Measurements from ENCODE around the gene SLC25A26. TPM values are rescaled to one million over a fixed set of nuclear protein-coding genes. Genes with fewer than 3 reads are reported as not detected.
"Not testable (repeated sequence)": the region's sequence is repeated elsewhere in the genome, so short reads cannot be mapped to it uniquely, and the experiment has no call there.

SLC25A26 gene
- total RNA-seq, 3 donors from 2014 or later = 15.9 to 25.8 (median 20.2) TPM

GRCh38 chr3:66210687-66211295 is 10.0 kb upstream of the SLC25A26 start:
- no peak for DNase-seq
- Histone ChIP-seq H3K4me3 (no peak overlapping the region), H3K4me1 (ENCODE audit: low read depth) (no peaks in the 10 kb centered on the region), H3K36me3 (ENCODE audit: low read depth) (no peaks in the 10 kb centered on the region), H3K9me3 (no peaks in the 10 kb centered on the region)
- intact Hi-C loops (cut with DNase I, micrococcal nuclease) = no loop called here
- TF ChIP-seq, protein P1, sequence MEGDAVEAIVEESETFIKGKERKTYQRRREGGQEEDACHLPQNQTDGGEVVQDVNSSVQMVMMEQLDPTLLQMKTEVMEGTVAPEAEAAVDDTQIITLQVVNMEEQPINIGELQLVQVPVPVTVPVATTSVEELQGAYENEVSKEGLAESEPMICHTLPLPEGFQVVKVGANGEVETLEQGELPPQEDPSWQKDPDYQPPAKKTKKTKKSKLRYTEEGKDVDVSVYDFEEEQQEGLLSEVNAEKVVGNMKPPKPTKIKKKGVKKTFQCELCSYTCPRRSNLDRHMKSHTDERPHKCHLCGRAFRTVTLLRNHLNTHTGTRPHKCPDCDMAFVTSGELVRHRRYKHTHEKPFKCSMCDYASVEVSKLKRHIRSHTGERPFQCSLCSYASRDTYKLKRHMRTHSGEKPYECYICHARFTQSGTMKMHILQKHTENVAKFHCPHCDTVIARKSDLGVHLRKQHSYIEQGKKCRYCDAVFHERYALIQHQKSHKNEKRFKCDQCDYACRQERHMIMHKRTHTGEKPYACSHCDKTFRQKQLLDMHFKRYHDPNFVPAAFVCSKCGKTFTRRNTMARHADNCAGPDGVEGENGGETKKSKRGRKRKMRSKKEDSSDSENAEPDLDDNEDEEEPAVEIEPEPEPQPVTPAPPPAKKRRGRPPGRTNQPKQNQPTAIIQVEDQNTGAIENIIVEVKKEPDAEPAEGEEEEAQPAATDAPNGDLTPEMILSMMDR (IDR thresholded peaks at IDR 0.05) = no peak
- ATAC-seq = no peak

DNA sequence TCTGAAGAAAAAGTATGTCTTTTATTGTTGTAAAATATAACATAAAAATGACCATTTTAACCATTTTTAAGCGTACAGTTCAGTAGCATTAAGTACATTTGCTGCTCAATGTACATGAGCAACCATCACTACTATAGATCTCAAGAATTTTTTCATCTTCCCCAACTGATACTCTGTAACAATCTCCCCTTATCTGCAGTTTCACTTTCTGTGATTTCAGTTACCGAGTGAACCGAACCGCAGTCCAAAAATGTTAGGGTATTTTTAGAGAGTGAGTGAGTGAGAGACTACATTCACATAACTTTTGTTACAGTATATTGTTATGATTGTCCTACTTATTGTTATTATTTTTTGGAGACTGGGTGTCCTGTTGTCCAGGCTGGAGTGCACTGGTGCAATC is 9.0 kb upstream of the SLC25A26 start:
- no peaks in the 10 kb centered on the region for H3K9me3 ChIP-seq
- H3K4me3 ChIP-seq = no peak overlapping the region
- TF ChIP-seq, protein P1 (IDR thresholded peaks at IDR 0.05) = no peak
- H3K4me1 ChIP-seq (ENCODE audit: low read depth) = no peaks in the 10 kb centered on the region
- H3K36me3 ChIP-seq (ENCODE audit: low read depth) = no peaks in the 10 kb centered on the region
- ATAC-seq (no peak), DNase-seq (no peak)
- intact Hi-C loops (cut with DNase I, micrococcal nuclease) = no loop called here

DNA sequence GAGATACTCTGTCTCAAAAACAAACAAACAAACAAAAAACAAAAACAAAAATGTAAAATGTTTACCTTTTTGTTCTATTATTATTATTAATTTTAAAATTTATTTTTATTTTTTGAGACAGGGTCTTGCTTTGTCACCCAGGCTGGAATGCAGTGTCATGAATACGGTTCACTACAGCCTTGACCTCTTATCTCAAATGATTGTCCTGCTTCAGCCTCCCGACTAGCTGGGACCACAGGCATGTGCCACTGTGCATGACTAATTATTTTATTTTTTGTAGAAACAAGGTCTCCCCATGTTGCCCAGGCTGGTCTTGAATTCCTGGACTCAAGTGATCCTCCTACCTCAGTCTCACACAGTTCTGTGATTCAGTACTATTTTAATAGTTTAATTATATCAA is 5.7 kb upstream of the SLC25A26 start:
- no peak for DNase-seq
- Histone ChIP-seq H3K4me3 (no peak overlapping the region), H3K36me3 (ENCODE audit: low read depth) (no peaks in the 10 kb centered on the region), H3K4me1 (ENCODE audit: low read depth) (peaks cover 3% of the 10 kb centered on the region), H3K9me3 (no peaks in the 10 kb centered on the region)
- TF ChIP-seq, protein P1 (IDR thresholded peaks at IDR 0.05) = no peak
- no peak for ATAC-seq
- intact Hi-C loops (cut with DNase I, micrococcal nuclease) = no loop called here

DNA sequence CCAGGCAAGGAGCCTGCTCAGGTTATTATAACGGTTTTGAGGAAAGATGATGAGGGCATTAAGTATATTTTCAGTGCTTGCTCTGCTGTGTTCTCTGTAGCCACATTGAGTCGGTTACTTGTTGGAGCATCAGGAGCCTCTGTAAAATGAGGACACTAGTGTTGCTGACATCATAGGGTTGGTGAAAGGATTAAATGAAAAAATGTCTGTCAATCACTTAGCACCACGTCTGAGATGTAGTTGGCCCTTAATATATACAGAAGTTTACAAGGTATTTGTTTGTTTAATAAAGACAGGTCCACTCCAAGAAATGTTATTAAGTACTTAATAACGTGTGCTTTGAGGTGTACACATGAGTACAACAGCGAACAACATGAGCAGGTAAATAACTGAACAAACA is 735 bp upstream of the SLC25A26 start:
- no peak for ATAC-seq
- intact Hi-C loops (cut with DNase I, micrococcal nuclease) = no loop called here
- TF ChIP-seq, protein P1 (IDR thresholded peaks at IDR 0.05) = no peak
- H3K36me3 ChIP-seq (ENCODE audit: low read depth) = no peaks in the 10 kb centered on the region
- no peaks in the 10 kb centered on the region for H3K9me3 ChIP-seq
- H3K4me3 ChIP-seq = peak overlapping the region; percentile 54
- DNase-seq = no peak
- peaks cover 11% of the 10 kb centered on the region for H3K4me1 ChIP-seq (ENCODE audit: low read depth)

DNA sequence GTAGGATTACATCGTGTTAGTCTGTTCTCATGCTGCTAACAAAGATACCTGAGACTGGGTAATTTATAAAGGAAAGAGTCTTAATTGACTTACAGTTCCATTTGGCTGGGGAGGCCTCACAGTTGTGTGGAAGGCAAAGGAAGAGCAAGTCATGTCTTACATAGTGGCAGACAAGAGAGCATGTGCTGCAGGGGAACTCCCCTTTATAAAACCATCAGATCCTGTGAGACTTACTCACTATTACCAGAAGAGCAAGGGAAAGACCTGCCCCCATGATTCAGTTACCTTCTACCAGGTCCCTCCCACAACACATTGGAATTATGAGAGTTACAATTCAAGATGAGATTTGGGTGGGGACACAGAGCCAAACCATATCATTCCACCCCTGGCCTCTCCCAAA is 3.4 kb downstream of the SLC25A26 start:
- intact Hi-C loops (cut with DNase I, micrococcal nuclease) = no loop called here
- ATAC-seq (no peak), DNase-seq (no peak)
- H3K4me1 ChIP-seq (ENCODE audit: low read depth) = peaks cover 11% of the 10 kb centered on the region
- H3K4me3 ChIP-seq = no peak overlapping the region
- TF ChIP-seq, protein P1 (IDR thresholded peaks at IDR 0.05) = no peak
- H3K36me3 ChIP-seq (ENCODE audit: low read depth) = no peaks in the 10 kb centered on the region
- H3K9me3 ChIP-seq = no peaks in the 10 kb centered on the region

- H3K4me1 ChIP-seq (ENCODE audit: low read depth); H3K4me3 ChIP-seq; ATAC-seq; DNase-seq; intact Hi-C loops (cut with DNase I, micrococcal nuclease); H3K36me3 ChIP-seq (ENCODE audit: low read depth); H3K9me3 ChIP-seq: not testable (repeated sequence)
These were observed 5.3 kb downstream of the SLC25A26 start for GRCh38 chr3:66226093-66226492.
